Activated B cell treated with CpG ODN at 0.5 μM for 24 hours (primary cell): ENCODE measurements around the gene PPP1R37. TPM values are rescaled to one million over a fixed set of nuclear protein-coding genes. Genes with fewer than 3 reads are reported as not detected.

ENCODE experiments used
- ATAC-seq: fragments of 200-7000 bp; cut with Tn5 transposase; one replicate; pipeline ENCODE4 v1.10.0; 2021; ENCODE audit warnings: low read depth, mild to moderate bottlenecking, moderate library complexity
- CTCF ChIA-PET: fragments of 350-600 bp; sonication (Branson Sonifier 250); formaldehyde crosslinking; loops from one replicate; lab custom pipeline; 2021; ENCODE audit warnings: antibody characterized with exemption; lab: Charles Lee
- POLR2A ChIA-PET: fragments of 350-600 bp; sonication (Branson Sonifier 250); formaldehyde crosslinking; loops from one replicate; lab custom pipeline; 2021; ENCODE audit warnings: antibody characterized with exemption; lab: Charles Lee
- DNase-seq: peaks from one replicate; pipeline ENCODE4 v3.0.0; 2022
- H3K27ac Mint-ChIP-seq: one replicate; pipeline ENCODE4 v1.8.0; 2020; ENCODE audit warnings: mixed read lengths
- H3K27me3 Mint-ChIP-seq: one replicate; pipeline ENCODE4 v1.8.0; 2021; ENCODE audit warnings: mixed read lengths
- H3K36me3 Mint-ChIP-seq: one replicate; pipeline ENCODE4 v1.8.0; 2021; ENCODE audit warnings: low read depth, mixed read lengths
- H3K4me1 Mint-ChIP-seq: one replicate; pipeline ENCODE4 v1.8.0; 2021; ENCODE audit warnings: mixed read lengths
- H3K4me3 Mint-ChIP-seq: one replicate; pipeline ENCODE4 v1.8.0; 2020; ENCODE audit warnings: mild to moderate bottlenecking, mixed read lengths
- H3K9me3 Mint-ChIP-seq: one replicate; pipeline ENCODE4 v1.8.0; 2020; ENCODE audit warnings: mixed read lengths
- intact Hi-C: fragments of 100-400 bp; cut with micrococcal nuclease; formaldehyde crosslinking; loops from one replicate; pipeline ENCODE4 v1.15.1; 2024
- total RNA-seq: library from RNA; stranded (reverse); gene quantifications from 2 replicates; pipeline ENCODE4 v1.2.3, GENCODE V29; 2022
- TF ChIP-seq, protein P1 (sequence below): fragments of 200-600 bp; IDR thresholded peaks from one replicate; pipeline ENCODE4 v1.8.0; 2022; ENCODE audit warnings: antibody characterized with exemption, mild to moderate bottlenecking

Gene PPP1R37
- total RNA-seq, 1 donor from 2014 or later, result 27.2 TPM

DNA sequence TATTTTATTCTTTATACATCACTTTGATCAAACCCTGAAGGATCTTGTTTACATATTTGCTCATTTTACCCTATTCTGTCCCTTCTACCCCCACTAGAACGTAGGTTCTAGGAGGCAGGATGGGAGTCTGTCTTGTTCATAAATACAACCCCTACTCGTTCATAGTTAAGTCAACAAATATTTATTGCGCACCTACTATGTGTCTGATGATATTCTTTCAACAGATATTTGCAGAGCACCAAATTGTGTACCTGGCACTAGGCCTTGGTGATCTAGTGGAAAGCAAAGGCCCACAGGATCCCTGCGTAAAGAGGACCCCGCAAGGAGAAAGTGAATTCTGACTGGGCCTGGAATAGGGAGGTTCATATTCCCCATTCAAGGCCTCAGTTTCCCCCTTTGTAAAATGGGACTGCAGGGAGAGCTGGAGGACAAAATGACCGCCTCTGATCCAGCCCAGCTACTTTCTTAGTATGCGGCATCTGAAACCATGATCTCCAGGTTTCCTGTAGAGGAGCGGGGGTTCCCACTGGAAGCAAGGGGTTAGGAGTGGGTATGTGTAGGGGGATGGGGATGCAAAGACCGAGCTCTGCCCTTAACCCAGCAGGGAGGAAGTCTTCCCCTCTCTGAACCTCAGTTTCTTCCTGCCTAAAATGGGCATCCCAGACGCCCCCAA is 14.5 kb upstream of the PPP1R37 start:
- no peaks in the 10 kb centered on the region for H3K27me3 Mint-ChIP-seq
- DNase-seq, result no peak
- ChIA-PET CTCF (interaction anchor here (1.5 kb wide), 1 partner anchor 361 kb away, joined by 3 read pairs; no protein-coding TSS in a partner anchor), POLR2A (interaction anchor here (0.6 to 3.9 kb wide), 14 partner anchors 11 to 171 kb away, joined by 3 to 75 read pairs (median 4); partner anchors contain the start of genes BLOC1S3, CLASRP, PPP1R37 and RELB)
- intact Hi-C loops, result loop anchor here (5.0 to 10.0 kb wide), 3 partner anchors 326 to 786 kb away; partner anchors contain the start of genes FOXA3, PPM1N, RTN2 and SYMPK
- no peaks in the 10 kb centered on the region for H3K9me3 Mint-ChIP-seq
- peak overlapping the region; percentile 90 for H3K27ac Mint-ChIP-seq
- TF ChIP-seq, protein P1, sequence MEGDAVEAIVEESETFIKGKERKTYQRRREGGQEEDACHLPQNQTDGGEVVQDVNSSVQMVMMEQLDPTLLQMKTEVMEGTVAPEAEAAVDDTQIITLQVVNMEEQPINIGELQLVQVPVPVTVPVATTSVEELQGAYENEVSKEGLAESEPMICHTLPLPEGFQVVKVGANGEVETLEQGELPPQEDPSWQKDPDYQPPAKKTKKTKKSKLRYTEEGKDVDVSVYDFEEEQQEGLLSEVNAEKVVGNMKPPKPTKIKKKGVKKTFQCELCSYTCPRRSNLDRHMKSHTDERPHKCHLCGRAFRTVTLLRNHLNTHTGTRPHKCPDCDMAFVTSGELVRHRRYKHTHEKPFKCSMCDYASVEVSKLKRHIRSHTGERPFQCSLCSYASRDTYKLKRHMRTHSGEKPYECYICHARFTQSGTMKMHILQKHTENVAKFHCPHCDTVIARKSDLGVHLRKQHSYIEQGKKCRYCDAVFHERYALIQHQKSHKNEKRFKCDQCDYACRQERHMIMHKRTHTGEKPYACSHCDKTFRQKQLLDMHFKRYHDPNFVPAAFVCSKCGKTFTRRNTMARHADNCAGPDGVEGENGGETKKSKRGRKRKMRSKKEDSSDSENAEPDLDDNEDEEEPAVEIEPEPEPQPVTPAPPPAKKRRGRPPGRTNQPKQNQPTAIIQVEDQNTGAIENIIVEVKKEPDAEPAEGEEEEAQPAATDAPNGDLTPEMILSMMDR, result no peak
- H3K4me1 Mint-ChIP-seq, result peaks cover 60% of the 10 kb centered on the region
- H3K36me3 Mint-ChIP-seq, result peaks cover 35% of the 10 kb centered on the region
- peak overlapping the region; percentile 97 for H3K4me3 Mint-ChIP-seq
- ATAC-seq, result no peak

DNA sequence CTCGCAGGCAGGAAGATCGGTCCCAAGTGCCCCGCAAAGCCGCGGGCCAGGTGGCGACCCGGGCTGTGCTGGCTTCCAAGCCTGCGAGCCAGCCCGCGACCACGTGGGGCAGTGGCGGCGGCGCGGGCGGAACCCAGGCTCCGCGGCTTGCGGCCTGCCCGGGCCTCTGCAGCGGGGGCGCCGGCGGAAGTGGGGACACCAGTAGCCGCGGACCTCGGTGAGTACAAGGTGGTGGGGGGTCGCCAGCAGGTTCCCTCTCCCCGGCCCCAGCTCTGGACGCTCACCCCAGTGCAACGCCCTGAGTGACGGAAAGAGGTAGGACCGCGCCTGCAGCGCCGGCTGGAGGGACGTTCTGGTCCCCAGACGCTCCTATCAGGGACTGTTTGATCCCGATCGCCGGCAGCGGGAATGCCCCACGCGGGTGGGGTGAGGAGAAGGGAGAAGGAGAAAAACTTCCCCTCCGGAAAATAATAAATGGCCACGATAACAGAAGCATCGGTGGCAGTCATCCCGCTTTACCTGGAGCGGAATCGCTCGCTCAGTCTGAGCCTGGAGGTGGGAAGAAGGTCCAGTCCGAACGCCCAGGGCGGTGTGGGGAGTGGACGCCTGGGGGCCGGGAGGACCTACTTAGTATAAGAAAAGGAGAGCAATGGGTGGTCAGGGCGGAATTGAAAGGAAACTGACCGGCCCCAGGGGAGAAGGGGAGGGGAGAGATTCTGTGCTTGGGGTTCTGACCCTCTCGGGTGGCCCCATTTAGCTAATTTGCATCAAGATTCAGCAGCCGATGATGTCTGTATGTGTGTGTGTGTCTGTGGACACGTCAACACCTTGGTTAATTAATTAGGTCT is 13.7 kb upstream of the PPP1R37 start, which contains the start of gene GEMIN7:
TSS of gene GEMIN7 (plus strand) at position 198 of the 848 bp plus-strand sequence. CDS start 10,855 bp downstream, outside the sequence.
- Mint-ChIP-seq H3K4me3 (peak within 1 kb of the TSS; percentile 97), H3K36me3 (peaks cover 35% of the 10 kb centered on the region), H3K27ac (peak within 1 kb of the TSS; percentile 90), H3K4me1 (peaks cover 60% of the 10 kb centered on the region), H3K9me3 (no peaks in the 10 kb centered on the region), H3K27me3 (no peaks in the 10 kb centered on the region)
- DNase-seq (peak; percentile 85), ATAC-seq (peak; percentile 33)
- ChIA-PET POLR2A (interaction anchor here (0.6 to 3.9 kb wide), 16 partner anchors 10 to 118 kb away, joined by 3 to 75 read pairs (median 4); partner anchors contain the start of genes BLOC1S3, CLASRP, PPP1R37 and RELB), CTCF (interaction anchor here (1.5 kb wide), 1 partner anchor 360 kb away, joined by 3 read pairs; no protein-coding TSS in a partner anchor)
- intact Hi-C loops, result loop anchor here (5.0 to 10.0 kb wide), 3 partner anchors 327 to 786 kb away; partner anchors contain the start of genes FOXA3, PPM1N, RTN2 and SYMPK
- TF ChIP-seq, protein P1, result no peak

DNA sequence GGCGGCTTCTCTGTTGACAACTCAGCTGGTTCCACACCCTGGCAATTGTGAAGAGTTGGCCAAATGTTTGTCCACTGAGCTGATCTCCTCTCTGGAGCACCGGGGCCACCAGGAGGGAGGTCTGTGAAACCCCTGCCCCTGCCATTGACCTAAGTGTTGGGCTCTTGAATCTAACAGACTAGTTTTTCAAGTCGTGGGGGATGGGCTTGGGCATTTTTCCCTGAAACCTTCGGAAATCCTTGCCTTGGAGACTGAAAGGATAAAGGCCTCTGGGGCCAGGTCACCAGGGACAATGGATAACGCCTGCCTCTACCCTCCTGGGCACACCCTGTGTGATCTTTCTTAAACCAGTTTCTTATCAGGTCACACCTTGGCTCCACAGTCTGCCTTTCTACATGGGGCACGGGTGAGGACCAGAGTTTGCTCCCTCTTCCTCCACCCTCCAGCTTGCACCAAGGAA is 13.0 kb upstream of the PPP1R37 start:
- POLR2A ChIA-PET, result interaction anchor here (0.7 to 3.9 kb wide), 10 partner anchors 12 to 119 kb away, joined by 3 to 75 read pairs (median 4); partner anchors contain the start of genes BLOC1S3, PPP1R37 and RELB
- peak overlapping the region; percentile 97 for H3K4me3 Mint-ChIP-seq
- H3K9me3 Mint-ChIP-seq, result no peaks in the 10 kb centered on the region
- peak overlapping the region; percentile 90 for H3K27ac Mint-ChIP-seq
- intact Hi-C loops, result loop anchor here (5.0 to 10.0 kb wide), 3 partner anchors 328 to 785 kb away; partner anchors contain the start of genes FOXA3, PPM1N, RTN2 and SYMPK
- CTCF ChIA-PET, result interaction anchor here (1.5 kb wide), 1 partner anchor 360 kb away, joined by 3 read pairs; no protein-coding TSS in a partner anchor
- peaks cover 54% of the 10 kb centered on the region for H3K4me1 Mint-ChIP-seq
- ATAC-seq (no peak), DNase-seq (no peak)
- H3K27me3 Mint-ChIP-seq, result no peaks in the 10 kb centered on the region
- TF ChIP-seq, protein P1, result no peak
- peaks cover 30% of the 10 kb centered on the region for H3K36me3 Mint-ChIP-seq

DNA sequence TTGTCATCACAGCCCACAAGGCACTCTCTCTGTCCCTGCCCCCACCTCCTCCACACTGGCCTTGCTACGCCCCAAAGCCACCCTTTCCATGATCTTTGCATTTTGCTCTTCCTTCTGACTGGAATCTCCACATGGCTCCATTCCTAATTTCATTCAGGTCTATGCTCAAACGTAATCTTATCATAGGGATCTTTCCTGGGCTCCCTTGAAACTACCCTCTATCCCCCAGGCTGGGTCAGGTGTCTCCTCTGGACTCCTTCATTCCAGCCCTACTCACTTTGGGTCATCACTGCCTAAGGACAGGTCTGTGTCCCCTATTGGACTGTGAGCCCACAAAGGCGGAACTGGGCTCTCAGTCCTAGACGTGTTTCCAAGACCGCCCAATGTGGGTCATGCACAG is 10.8 kb upstream of the PPP1R37 start:
- ChIA-PET CTCF (no interaction called here), POLR2A (interaction anchor here (3.4 kb wide), 1 partner anchor 81 kb away, joined by 11 read pairs; the partner anchor contains the start of gene RELB)
- H3K4me3 Mint-ChIP-seq, result peak overlapping the region; percentile 36
- peaks cover 42% of the 10 kb centered on the region for H3K4me1 Mint-ChIP-seq
- H3K27me3 Mint-ChIP-seq, result no peaks in the 10 kb centered on the region
- H3K36me3 Mint-ChIP-seq, result peaks cover 37% of the 10 kb centered on the region
- TF ChIP-seq, protein P1, result no peak
- intact Hi-C loops, result no loop called here
- H3K27ac Mint-ChIP-seq, result no peak overlapping the region
- no peak for DNase-seq
- H3K9me3 Mint-ChIP-seq, result no peaks in the 10 kb centered on the region
- no peak for ATAC-seq
